BLaER1 treated with 17β-estradiol and CSF1 and Interleukin-3, amounts not matched to agents 10 nM and 100 nM (cell line): ENCODE results near the gene CDC5L.

ENCODE experiments used
- H3K27ac ChIP-seq, 11 experiments: shearing (Covaris generic); formaldehyde crosslinking; 2 replicates each; pipeline ENCODE4 v1.8.1; 2022
- H3K27me3 ChIP-seq, 11 experiments: shearing (Covaris generic); formaldehyde crosslinking; 2 replicates each; pipeline ENCODE4 v1.8.1; 2022
- H3K36me3 ChIP-seq, 11 experiments: shearing (Covaris generic); formaldehyde crosslinking; 2 replicates each; pipeline ENCODE4 v1.8.1; 2022
- H3K4me1 ChIP-seq, 10 experiments: shearing (Covaris generic); formaldehyde crosslinking; 2 replicates each; pipeline ENCODE4 v1.8.1; 2022
- H3K4me2 ChIP-seq, 11 experiments: shearing (Covaris generic); formaldehyde crosslinking; 2 replicates each; pipeline ENCODE4 v1.8.1; 2022
- H3K4me3 ChIP-seq, 10 experiments: shearing (Covaris generic); formaldehyde crosslinking; 2 replicates each; pipeline ENCODE4 v1.8.1; 2022
- H3K9ac ChIP-seq, 11 experiments: shearing (Covaris generic); formaldehyde crosslinking; 2 replicates each; pipeline ENCODE4 v1.8.1; 2022
- H3K9me3 ChIP-seq, 11 experiments: shearing (Covaris generic); formaldehyde crosslinking; replicated peaks in 1 of 11; 2 replicates each; pipeline ENCODE4 v1.8.1; 2022
- H4K20me1 ChIP-seq, 11 experiments: shearing (Covaris generic); formaldehyde crosslinking; 2 replicates each; pipeline ENCODE4 v1.8.1; 2022
- Cebpa-rat ChIP-seq, 11 experiments: shearing (Covaris generic); IDR thresholded peaks; 2 replicates each; pipeline ENCODE4 v1.8.1; 2022

CDC5L gene

DNA sequence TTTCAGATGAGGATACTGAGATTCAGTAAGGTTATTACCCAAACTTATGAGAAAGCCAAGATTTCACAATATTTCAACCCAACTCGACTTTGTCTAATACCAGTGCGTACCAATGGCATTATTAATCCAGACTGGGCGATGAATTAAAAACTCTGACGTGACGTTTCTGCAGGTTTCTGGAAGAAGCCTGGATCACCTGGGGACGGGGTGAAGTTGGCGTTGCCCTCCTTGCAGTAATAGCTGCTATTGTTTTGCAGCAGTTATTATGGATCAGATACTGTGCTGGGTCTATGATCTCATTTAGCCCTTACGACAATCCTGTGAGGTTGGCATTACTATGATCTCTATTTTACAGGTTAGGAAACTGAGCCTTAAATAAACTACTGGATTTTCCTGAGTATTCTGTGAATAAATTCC, 569 bp upstream of the CDC5L start:
- H3K27ac ChIP-seq, result peak overlapping the region; percentile 89 to 98 (median 95); a peak in 21 of 22 replicates

DNA sequence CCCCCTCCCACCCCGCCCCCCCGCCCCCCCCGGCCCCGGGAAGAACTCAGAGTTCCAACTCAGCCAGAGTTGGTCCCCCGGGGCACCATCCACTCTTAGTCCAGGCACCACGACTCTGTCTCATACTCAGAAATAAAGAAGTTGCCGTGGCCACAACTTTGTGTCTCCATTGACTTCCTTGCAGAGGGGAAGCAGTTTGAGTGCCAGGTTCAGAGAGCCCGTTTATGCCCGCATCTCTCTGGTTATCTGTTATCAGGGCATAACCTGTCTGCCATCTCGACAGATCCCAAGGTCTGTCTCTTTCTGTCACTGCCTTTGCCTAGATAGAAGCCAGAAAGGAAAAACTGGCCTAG, 605 bp downstream of the CDC5L start:
- Histone ChIP-seq H3K36me3 (peaks cover 28 to 41% (median 34%) of the 10 kb centered on the region in 11 experiments), H3K4me1 (peaks cover 27 to 31% (median 30%) of the 10 kb centered on the region in 10 experiments), H3K4me2 (peak overlapping the region; percentile 81 to 99 (median 94)), H3K9me3 (no peaks in the 10 kb centered on the region), H3K27ac (peak overlapping the region in 10 of 11 experiments; percentile 89 to 98 (median 96); a peak in 20 of 22 replicates), H4K20me1 (peaks cover 29 to 42% (median 39%) of the 10 kb centered on the region in 11 experiments; a peak in 21 of 22 replicates), H3K4me3 (peak overlapping the region; percentile 69 to 88 (median 82)), H3K27me3 (no peaks in the 10 kb centered on the region), H3K9ac (peak overlapping the region; percentile 88 to 98 (median 96))
- no peak for TF ChIP-seq Cebpa-rat (IDR thresholded peaks at IDR 0.05)

More for the DNA sequence above, 569 bp upstream of the CDC5L start:
- peaks cover 30 to 34% (median 32%) of the 10 kb centered on the region in 10 experiments for H3K4me1 ChIP-seq
- H3K4me3 ChIP-seq, result peak overlapping the region; percentile 69 to 88 (median 82)
- TF ChIP-seq Cebpa-rat (IDR thresholded peaks at IDR 0.05), result no peak
- no peaks in the 10 kb centered on the region for H3K27me3 ChIP-seq
- H3K36me3 ChIP-seq, result peaks cover 16 to 30% (median 22%) of the 10 kb centered on the region in 11 experiments
- H4K20me1 ChIP-seq, result peaks cover 28 to 35% (median 33%) of the 10 kb centered on the region in 11 experiments; a peak in 21 of 22 replicates
- peak overlapping the region; percentile 88 to 98 (median 96) for H3K9ac ChIP-seq
- no peaks in the 10 kb centered on the region for H3K9me3 ChIP-seq
- peak overlapping the region; percentile 86 to 96 (median 93) for H3K4me2 ChIP-seq

GRCh38 chr6:44388887-44389286, 1.4 kb downstream of the CDC5L start:
- peaks cover 29 to 46% (median 39%) of the 10 kb centered on the region in 11 experiments; a peak in 21 of 22 replicates for H4K20me1 ChIP-seq
- peak overlapping the region in 2 of 11 experiments; percentile 89 to 97; a peak in 1 of 22 replicates for H3K27ac ChIP-seq
- no peaks in the 10 kb centered on the region for H3K27me3 ChIP-seq
- TF ChIP-seq Cebpa-rat (IDR thresholded peaks at IDR 0.05), result no peak
- H3K4me2 ChIP-seq, result peak overlapping the region; percentile 81 to 99 (median 94)
- peak overlapping the region; percentile 69 to 88 (median 82) for H3K4me3 ChIP-seq
- H3K36me3 ChIP-seq, result peaks cover 36 to 49% (median 42%) of the 10 kb centered on the region in 11 experiments
- peak overlapping the region; percentile 88 to 98 (median 96); a peak in 21 of 22 replicates for H3K9ac ChIP-seq
- peaks cover 27 to 31% (median 30%) of the 10 kb centered on the region in 10 experiments for H3K4me1 ChIP-seq
- H3K9me3 ChIP-seq, result no peaks in the 10 kb centered on the region

GRCh38 chr6:44390158-44390683, 2.7 kb downstream of the CDC5L start:
- H3K4me3 ChIP-seq, result peak overlapping the region in 1 of 10 experiments; percentile 88; a peak in 1 of 20 replicates
- H3K9me3 ChIP-seq, result no peaks in the 10 kb centered on the region
- peaks cover 33 to 60% (median 46%) of the 10 kb centered on the region in 11 experiments; a peak in 21 of 22 replicates for H4K20me1 ChIP-seq
- H3K27ac ChIP-seq, result no peak overlapping the region
- peaks cover 49 to 63% (median 55%) of the 10 kb centered on the region in 11 experiments for H3K36me3 ChIP-seq
- H3K4me1 ChIP-seq, result peaks cover 27 to 31% (median 30%) of the 10 kb centered on the region in 10 experiments
- TF ChIP-seq Cebpa-rat (IDR thresholded peaks at IDR 0.05), result no peak
- no peak overlapping the region for H3K9ac ChIP-seq
- no peaks in the 10 kb centered on the region for H3K27me3 ChIP-seq
- H3K4me2 ChIP-seq, result peak overlapping the region; percentile 81 to 99 (median 94); a peak in 21 of 22 replicates

DNA sequence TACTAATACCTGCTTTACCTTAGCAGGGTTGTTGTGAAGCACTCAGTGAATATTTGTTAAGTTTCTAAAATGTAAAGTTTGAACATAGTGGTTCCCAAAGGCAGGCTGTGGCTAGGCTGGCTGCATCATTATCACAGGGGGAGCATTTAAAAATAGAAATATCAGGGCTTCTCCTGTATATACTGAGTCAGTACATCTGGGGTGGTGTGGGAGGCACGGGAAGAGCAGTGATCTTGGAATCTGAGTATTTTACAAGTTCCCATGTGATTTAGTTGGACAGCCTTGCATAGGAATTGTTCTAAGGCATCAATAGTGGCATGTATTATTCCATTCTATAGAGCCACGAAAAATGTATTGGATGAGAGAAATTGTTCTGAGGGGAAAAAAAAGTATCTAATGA, 8.0 kb downstream of the CDC5L start:
- Histone ChIP-seq H3K4me2 (no peak overlapping the region), H3K4me1 (peaks cover 0 to 1% (median under 1%) of the 10 kb centered on the region in 10 experiments; a peak in 5 of 20 replicates), H3K9me3 (peaks cover 0 to 6% (median 2%) of the 10 kb centered on the region in 11 experiments; a peak in 9 of 22 replicates), H4K20me1 (peaks cover 21 to 84% (median 59%) of the 10 kb centered on the region in 11 experiments; a peak in 20 of 22 replicates), H3K27me3 (no peaks in the 10 kb centered on the region), H3K9ac (no peak overlapping the region), H3K36me3 (peaks cover 93 to 97% (median 96%) of the 10 kb centered on the region in 11 experiments), H3K4me3 (no peak overlapping the region), H3K27ac (no peak overlapping the region)
- no peak for TF ChIP-seq Cebpa-rat (IDR thresholded peaks at IDR 0.05)

DNA sequence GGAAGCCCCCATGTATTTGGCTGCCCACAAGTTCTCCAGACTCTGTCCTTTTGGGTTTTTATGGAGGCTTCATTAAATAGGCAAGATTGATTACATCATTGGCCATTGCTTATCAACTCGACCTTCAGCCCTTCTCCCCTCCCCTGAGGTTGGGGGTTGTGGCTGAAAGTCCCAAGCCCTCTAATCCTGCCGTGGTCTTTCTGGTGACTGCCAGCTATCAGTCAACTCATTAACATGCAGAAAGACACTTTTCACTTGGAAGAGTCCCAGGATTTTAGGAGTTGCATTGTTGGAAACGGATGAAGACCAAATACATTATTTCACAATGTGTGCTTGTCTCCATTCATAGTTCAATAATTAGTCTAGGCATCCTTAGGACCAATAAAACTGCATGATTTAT, 9.5 kb downstream of the CDC5L start:
- H3K27ac ChIP-seq, result no peak overlapping the region

DNA sequence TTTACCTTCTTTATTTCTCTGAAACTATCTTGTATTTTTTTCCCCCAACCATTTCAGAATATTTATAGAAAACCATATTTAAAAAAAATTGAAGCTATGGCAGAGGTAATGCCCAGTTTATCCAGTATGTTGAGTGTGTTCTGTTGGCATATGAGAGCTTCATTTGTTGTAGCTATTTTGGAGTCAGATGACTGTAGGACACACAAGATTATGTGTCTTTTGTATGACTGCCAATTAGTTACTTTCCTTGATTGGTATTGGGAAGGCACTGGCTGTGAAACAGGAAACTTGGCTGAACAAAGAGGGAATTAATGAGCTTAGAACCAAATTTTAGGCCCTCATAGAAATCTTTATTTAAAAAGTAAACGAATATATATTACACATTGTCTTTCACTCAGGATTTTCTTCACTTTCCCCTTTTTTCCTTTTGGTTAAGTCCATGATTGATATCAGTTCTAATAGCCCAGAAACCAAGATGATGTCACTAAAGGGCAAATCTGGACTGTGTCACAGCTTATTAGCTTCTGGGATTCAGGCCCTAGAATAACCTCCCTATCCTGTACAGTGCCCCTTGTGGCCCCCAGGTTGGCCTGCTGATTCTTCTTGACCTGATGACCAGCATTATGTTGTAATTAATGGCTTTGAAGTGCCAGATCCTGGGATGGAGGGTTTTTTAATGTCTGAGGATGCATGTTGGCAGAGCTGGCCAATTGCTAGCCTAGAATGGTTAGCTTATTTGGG, 10.1 kb downstream of the CDC5L start:
- Histone ChIP-seq H3K36me3 (peaks cover 91 to 94% (median 93%) of the 10 kb centered on the region in 11 experiments), H3K9ac (no peak overlapping the region), H4K20me1 (peaks cover 18 to 80% (median 57%) of the 10 kb centered on the region in 11 experiments; a peak in 19 of 22 replicates), H3K4me1 (no peaks in the 10 kb centered on the region), H3K27ac (no peak overlapping the region), H3K4me3 (no peak overlapping the region), H3K27me3 (no peaks in the 10 kb centered on the region), H3K9me3 (peaks cover 0 to 15% (median 12%) of the 10 kb centered on the region in 11 experiments; a peak in 14 of 22 replicates), H3K4me2 (no peak overlapping the region)
- no peak for TF ChIP-seq Cebpa-rat (IDR thresholded peaks at IDR 0.05)

More for the DNA sequence above, 9.5 kb downstream of the CDC5L start:
- no peaks in the 10 kb centered on the region for H3K4me1 ChIP-seq
- peaks cover 18 to 82% (median 58%) of the 10 kb centered on the region in 11 experiments; a peak in 19 of 22 replicates for H4K20me1 ChIP-seq
- H3K36me3 ChIP-seq, result peaks cover 93 to 95% (median 95%) of the 10 kb centered on the region in 11 experiments
- H3K9ac ChIP-seq, result no peak overlapping the region
- H3K4me3 ChIP-seq, result no peak overlapping the region
- H3K4me2 ChIP-seq, result no peak overlapping the region
- H3K9me3 ChIP-seq, result peaks cover 0 to 15% (median 12%) of the 10 kb centered on the region in 11 experiments; a peak in 14 of 22 replicates
- TF ChIP-seq Cebpa-rat (IDR thresholded peaks at IDR 0.05), result no peak
- H3K27me3 ChIP-seq, result no peaks in the 10 kb centered on the region

GRCh38 chr6:44399991-44400390, 12.5 kb downstream of the CDC5L start:
- no peak overlapping the region for H3K9ac ChIP-seq
- no peak for TF ChIP-seq Cebpa-rat (IDR thresholded peaks at IDR 0.05)
- no peaks in the 10 kb centered on the region for H3K4me1 ChIP-seq
- no peak overlapping the region for H3K4me3 ChIP-seq
- H3K27ac ChIP-seq, result no peak overlapping the region
- no peaks in the 10 kb centered on the region for H3K27me3 ChIP-seq
- peaks cover 0 to 15% (median 12%) of the 10 kb centered on the region in 11 experiments; a peak in 14 of 22 replicates for H3K9me3 ChIP-seq
- H3K36me3 ChIP-seq, result peaks cover 86 to 94% (median 92%) of the 10 kb centered on the region in 11 experiments
- no peak overlapping the region for H3K4me2 ChIP-seq
- H4K20me1 ChIP-seq, result peaks cover 15 to 82% (median 63%) of the 10 kb centered on the region in 11 experiments; a peak in 18 of 22 replicates

DNA sequence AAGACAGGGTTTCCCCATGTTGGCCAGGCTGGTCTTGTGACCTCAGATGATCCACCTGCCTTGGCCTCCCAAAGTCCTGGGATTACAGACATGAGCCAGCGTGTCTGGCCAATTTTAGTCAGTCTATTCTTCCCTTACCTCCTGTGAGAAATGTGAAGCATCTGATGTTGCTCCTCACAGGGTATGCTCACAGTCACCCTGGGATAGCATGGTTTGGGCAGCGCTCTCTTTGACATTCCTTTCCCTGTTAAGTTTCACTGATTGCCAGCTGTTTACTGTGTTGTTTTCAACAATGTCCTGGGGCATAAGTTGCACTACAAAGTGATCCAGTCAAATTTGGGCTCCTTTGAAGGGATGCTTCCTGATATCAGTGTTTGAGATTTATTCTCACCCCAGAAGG, 13.1 kb downstream of the CDC5L start:
- Histone ChIP-seq H3K27ac (no peak overlapping the region), H3K36me3 (peaks cover 86 to 94% (median 92%) of the 10 kb centered on the region in 11 experiments), H3K4me3 (no peak overlapping the region), H3K9ac (no peak overlapping the region), H4K20me1 (peaks cover 14 to 77% (median 57%) of the 10 kb centered on the region in 11 experiments; a peak in 18 of 22 replicates), H3K4me2 (no peak overlapping the region), H3K27me3 (no peaks in the 10 kb centered on the region), H3K9me3 (peaks cover 0 to 15% (median 12%) of the 10 kb centered on the region in 11 experiments; a peak in 14 of 22 replicates), H3K4me1 (no peaks in the 10 kb centered on the region)
- no peak for TF ChIP-seq Cebpa-rat (IDR thresholded peaks at IDR 0.05)
